GM12865 (cell line): ENCODE results near the gene SLC39A1.
"Not testable (repeated sequence)": the region's sequence is repeated elsewhere in the genome, so short reads cannot be mapped to it uniquely, and the experiment has no call there.

Experiments
- DNase-seq: peaks from one replicate; pipeline ENCODE4 v3.0.0; 2010; ENCODE audit warnings: low read depth
- H3K4me3 ChIP-seq: 2 replicates; pipeline ENCODE4 v1.5.1; 2011; ENCODE audit warnings: mild to moderate bottlenecking, low read depth, low read length, control low read depth
- TF ChIP-seq, protein P1 (sequence below): IDR thresholded peaks from 2 replicates; pipeline ENCODE4 v1.5.1; 2011; ENCODE audit warnings: low read length, control low read depth, low read depth, inconsistent platforms; ENCODE audit not compliant: insufficient read depth; ENCODE audit errors: missing control alignments

The SLC39A1 gene

DNA sequence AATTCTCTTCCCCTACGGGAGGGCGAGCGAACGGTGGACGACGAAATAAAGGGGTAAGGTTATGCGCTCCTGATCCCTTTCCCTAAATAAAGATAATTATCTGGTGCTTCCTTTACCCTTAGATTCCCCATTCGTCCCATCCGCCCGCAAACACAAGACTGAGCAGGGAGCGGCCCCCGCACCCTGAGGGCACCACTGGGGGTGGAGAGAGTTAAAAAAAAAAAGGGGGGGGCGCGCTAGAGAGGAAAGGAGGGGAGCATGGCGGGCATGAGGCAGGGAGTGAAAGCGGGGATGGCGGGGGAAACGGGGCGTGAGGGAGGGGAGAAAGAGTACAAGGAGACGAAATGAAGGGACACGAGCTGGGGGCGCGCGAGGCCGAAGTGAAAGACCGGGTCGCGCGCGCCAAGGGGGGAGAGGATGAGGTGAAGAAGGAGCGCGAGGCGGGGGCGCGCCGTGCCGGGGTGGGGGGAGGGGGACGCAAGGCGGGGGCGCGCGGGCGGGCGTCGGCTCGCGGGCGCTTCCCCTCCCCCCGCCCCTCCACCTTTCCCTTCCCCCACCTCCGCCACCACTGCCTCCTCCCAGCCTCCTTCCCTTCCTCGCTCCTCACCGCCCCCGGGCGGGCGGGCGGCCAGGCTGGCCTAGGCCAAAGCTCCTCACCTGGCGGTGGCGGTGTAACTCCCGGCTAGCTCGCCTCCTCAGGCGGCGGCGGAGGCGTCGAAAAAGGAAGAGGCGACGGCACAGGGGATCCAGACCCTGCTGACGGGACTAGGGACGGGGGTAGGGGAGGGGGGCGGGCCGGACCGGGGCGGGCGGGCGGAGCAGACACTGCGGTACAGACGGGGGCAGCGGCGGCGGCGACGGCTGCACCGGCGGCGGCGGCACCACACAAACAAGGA, 41.0 kb downstream of the SLC39A1 start:
- peak overlapping the region; percentile 94 for H3K4me3 ChIP-seq
- DNase-seq = peak; percentile 86
- TF ChIP-seq, protein P1, sequence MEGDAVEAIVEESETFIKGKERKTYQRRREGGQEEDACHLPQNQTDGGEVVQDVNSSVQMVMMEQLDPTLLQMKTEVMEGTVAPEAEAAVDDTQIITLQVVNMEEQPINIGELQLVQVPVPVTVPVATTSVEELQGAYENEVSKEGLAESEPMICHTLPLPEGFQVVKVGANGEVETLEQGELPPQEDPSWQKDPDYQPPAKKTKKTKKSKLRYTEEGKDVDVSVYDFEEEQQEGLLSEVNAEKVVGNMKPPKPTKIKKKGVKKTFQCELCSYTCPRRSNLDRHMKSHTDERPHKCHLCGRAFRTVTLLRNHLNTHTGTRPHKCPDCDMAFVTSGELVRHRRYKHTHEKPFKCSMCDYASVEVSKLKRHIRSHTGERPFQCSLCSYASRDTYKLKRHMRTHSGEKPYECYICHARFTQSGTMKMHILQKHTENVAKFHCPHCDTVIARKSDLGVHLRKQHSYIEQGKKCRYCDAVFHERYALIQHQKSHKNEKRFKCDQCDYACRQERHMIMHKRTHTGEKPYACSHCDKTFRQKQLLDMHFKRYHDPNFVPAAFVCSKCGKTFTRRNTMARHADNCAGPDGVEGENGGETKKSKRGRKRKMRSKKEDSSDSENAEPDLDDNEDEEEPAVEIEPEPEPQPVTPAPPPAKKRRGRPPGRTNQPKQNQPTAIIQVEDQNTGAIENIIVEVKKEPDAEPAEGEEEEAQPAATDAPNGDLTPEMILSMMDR = peak; percentile 14

DNA sequence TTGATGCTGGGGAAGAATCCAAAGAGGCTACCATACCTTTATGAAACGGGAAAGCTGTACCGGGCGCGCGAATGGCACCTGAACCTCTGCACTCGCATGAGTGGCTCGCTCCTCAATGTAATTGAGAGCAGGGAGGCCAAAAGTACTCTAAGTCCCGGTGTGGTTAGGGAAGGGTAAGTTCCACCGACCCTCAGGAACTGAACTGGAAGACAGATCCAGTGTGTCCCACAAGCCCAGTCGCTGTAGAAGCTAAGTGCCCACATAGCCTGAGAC, 41.6 kb downstream of the SLC39A1 start:
- DNase-seq = no peak
- TF ChIP-seq, protein P1 = no peak
- peak overlapping the region; percentile 94 for H3K4me3 ChIP-seq

DNA sequence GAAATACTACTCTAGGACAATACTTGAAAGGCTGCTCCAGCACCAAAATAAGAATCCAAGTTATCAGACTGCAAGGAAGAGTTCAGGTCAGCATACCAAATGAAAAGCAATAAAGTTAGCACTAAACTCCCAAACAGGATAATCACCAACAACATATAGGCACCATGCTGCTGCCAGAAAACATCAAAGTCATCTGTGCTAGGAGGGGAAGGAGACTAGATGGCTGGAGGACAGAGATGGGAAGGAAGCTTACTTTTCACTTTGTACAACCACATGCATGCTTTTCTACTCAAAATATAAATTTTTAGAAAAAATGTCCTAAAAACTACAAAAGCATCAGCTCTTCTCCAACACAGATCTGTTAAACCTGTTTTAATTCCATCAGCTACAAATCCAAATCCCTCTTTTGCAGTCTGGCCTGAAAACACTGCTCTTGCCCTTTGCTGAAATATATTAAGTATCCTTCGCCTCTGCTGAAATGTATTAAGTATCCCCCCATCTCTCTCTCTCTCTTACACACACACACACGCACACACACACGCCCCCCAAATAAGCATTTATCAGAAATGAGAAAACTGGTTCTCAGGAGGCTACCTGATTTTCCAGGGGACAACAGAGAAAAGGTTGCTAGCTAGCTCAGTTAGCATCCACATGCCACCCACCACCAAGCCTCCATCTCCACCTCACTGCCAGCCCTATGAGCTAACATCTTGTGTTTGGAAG, 42.1 kb downstream of the SLC39A1 start:
- peak overlapping the region; percentile 94 for H3K4me3 ChIP-seq
- TF ChIP-seq, protein P1 = no peak
- no peak for DNase-seq

DNA sequence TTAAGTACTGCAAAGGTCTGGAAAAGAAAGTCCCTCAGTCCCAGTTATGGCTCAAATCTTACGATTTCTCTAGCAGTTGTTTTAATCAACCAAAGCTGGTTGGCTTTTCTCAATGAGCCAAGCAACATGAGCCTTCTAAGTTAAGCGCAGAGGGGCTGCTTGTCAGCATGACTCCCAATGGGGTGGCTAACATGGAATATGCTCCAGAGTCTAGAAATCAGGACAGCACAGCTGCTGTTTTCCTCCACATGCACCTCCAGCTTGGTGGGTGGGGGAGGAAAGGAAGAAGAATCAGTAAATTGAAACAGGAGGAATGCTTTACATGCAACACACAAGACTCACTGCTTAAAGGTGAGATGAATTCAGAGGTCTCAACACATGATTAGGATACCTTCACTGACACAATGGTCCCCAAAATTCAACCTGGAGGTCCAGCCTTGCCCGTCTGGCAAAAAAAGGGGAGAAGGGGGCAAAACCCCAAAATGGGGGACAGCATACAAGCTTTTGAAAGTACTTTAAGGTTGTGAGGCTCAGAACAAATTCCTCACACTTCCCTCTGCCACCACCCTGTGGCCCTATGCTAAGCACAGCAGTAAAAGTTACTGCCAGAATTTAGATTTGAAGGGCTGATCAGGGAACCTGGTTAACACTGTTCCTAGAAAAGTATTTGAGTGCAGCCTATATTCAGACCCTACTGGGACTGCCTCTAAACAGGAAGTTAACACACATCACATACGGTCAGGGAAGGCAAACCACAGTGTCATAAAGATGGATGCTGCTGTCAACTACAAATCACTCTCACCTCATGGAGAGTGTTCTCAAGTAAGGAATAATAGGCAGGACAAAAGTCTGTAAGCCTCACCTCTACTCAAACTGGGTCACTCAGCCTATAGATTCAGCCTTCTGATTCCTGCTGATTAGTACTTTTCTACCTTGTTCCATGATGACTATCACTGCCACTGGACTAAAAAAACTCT, 43.2 kb downstream of the SLC39A1 start:
- H3K4me3 ChIP-seq = peak overlapping the region; percentile 94
- peak; percentile 57 for DNase-seq
- TF ChIP-seq, protein P1 = peak; percentile 38

DNA sequence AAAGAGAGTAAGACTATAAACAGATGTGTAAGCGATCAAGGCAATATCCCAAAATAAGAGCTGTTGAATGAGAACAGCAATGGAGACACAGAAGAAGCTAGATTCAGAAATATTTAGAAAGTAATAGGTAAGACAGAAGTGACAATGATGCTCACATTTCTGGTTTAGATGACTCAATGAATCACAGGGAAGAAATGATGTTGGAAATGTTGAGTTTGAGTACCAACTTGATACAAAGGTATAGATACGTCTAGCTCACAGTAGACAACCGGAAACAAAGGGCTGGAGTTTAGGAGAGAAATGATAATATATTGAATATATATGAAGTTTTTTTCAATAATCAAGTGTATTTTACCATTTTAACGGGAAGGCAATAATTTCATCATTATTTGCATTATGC, 47.0 kb downstream of the SLC39A1 start:
- TF ChIP-seq, protein P1 = no peak
- no peak for DNase-seq
- no peak overlapping the region for H3K4me3 ChIP-seq

DNA sequence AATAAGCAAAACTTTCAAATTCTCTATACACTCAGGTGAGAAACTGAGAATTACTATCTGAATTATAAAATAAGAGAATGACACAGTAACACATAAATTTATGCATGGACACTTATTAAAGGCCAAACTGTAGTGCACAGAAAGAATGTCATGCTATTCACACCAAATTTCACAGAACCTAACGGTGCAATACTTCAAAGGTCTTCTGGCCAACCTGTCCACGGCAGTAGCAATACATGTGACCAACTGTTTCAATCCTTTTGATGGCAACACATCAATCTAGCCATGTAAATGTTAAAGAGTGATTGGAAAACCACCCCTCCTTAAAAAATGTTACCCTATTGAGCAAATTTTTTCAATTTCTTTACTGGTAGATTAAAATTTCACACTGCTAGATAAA, 51.0 kb downstream of the SLC39A1 start:
- H3K4me3 ChIP-seq = no peak overlapping the region
- TF ChIP-seq, protein P1 = no peak
- DNase-seq = no peak

DNA sequence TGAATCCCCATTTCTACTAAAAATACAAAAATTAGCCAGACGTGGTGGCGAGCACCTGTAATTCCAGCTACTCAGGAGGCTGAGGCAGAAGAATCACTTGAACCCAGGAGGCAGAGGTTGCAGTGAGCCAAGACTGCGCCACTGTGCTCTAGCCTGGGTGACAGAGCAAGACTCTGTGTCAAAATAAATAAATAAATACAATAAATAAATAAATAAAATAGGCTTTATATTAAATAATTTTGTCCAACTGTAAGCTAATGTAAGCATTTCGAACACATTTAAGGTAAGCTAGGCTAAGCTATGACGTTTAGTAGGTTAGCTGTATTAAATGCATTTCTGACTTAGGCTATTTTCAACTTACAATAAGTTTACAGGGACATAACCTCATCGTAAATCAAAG, 52.8 kb downstream of the SLC39A1 start:
- H3K4me3 ChIP-seq, DNase-seq: not testable (repeated sequence)
